K562 treated with DMSO at 1 percent for 24 hours (cell line): ENCODE data around the gene MMGT1. TPM values are rescaled to one million over a fixed set of nuclear protein-coding genes. Genes with fewer than 3 reads are reported as not detected.

Experiments
- total RNA-seq: library from RNA; unstranded; fragments of 300-600 nt; gene quantifications from 2 replicates; pipeline ENCODE4 v1.2.3, GENCODE V29; 2022; ENCODE audit warnings: low read depth; ENCODE audit not compliant: insufficient read depth

MMGT1 gene
- total RNA-seq: 10.8 and 11.7 TPM in 2 replicates

DNA sequence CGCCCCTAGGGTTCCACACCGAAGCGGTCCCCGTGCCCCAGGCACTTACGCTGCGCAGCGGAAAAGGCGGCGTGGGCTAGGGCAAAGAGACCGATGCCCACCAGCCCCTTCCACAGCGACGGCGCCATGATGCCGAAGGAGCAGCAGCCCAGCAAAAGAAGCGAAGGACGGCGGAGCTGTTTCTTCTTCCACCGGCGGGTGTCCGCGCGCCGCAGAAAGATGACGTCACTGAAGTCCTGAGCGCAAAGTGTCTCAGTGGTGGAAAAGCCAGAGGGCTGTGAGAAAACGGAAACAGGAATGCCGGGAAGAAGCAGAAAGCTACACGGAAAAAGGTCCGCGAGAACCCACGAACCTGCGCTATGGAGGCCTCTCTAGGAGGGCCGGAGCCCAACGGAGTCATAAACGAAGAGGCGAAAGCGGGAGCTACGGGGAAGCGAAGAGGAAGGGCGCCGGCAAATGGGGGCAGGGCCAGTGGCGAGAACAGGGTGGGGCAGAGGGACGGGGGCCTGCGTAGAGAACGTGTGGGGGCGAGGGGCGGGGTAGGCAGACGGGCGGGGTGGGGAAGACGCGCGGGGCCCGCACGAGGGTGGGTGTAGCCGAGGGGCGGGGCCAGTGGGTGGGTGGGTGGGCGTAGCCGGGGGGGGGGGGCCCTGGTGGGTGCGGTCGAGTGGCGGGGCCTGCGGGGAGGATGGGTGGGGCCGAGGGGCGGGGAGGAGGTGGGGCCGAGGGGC lies at the start of gene MMGT1:
Gene MMGT1, minus strand, starts transcription at position 441 of the 731 bp plus-strand sequence. Its CDS starts 313 bp downstream, at position 128.

DNA sequence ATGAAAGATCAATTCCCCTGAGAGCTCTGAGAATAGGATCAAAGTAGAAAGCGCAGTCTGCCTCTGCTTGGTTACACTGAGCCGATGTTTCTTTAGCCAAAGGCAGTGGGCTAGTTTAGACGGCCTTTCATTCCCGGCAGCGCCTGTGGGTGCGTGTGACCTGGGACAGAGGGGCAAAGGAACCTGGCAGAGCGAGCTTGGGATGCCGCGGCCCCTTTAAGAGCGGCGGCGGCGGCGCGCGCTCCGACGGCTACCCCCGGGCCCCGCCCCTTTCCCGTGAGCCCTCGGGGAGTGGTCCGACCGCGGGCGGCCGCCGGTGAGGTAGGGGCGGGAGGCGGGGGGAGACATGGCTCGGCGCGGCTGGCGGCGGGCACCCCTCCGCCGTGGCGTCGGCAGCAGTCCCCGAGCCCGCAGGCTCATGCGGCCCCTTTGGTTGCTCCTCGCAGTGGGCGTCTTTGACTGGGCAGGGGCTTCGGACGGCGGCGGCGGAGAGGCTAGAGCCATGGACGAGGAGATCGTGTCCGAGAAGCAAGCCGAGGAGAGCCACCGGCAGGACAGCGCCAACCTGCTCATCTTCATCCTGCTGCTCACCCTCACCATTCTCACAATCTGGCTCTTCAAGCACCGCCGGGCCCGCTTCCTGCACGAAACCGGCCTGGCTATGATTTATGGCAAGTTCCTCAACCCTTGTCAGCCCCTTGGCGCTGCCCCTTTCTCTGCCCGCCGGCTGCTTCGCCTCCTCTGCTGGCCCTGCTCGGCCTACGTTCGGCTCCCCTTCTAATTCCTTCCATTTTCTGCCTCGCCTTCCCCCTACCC lies 11.6 kb upstream of the MMGT1 start, which contains the start of gene SLC9A6:
Gene SLC9A6, plus strand, starts transcription at position 279 of the 816 bp plus-strand sequence. Its CDS starts 224 bp downstream, at position 503.

Other genes with a start within 250 kb of the MMGT1 start
- gene CT45A3, start 205.8 kb downstream of the MMGT1 start, total RNA-seq: not detected in 2 replicates
- 0.64 TPM in 1 of 2 replicates, not detected in the other for gene CT45A5, start 188.5 kb downstream of the MMGT1 start, total RNA-seq
- gene CT45A6, start 171.2 kb downstream of the MMGT1 start, total RNA-seq: not detected in 2 replicates
- 1.8 and 3.0 TPM in 2 replicates for gene CT45A2, start 154.0 kb downstream of the MMGT1 start, total RNA-seq
- not detected in 2 replicates for gene CT45A7, start 136.7 kb downstream of the MMGT1 start, total RNA-seq
- not detected in 2 replicates for gene CT45A8, start 119.5 kb downstream of the MMGT1 start, total RNA-seq
- not detected in 2 replicates for gene CT45A9, start 102.2 kb downstream of the MMGT1 start, total RNA-seq
- 14.1 and 14.8 TPM in 2 replicates for gene CT45A10, start 80.5 kb downstream of the MMGT1 start, total RNA-seq
- 15.5 and 19.4 TPM in 2 replicates for gene SAGE1, start 80.3 kb downstream of the MMGT1 start, total RNA-seq
- 5.8 and 8.2 TPM in 2 replicates for gene SLC9A6, start 11.4 kb upstream of the MMGT1 start, total RNA-seq
- gene FHL1, start 173.5 kb upstream of the MMGT1 start, total RNA-seq: 1.7 and 2.9 TPM in 2 replicates